Right lobe of liver (tissue), 4 donors: Measurements from ENCODE around the gene NFASC.

Experiments
- CTCF ChIP-seq, 4 donors: fragments of 200-600 bp in 3 of 4; fragments of 450-650 bp in 1 of 4; IDR thresholded peaks; one replicate each; pipeline versions ENCODE4 v1.5.1 to v1.8.0; 2016 to 2022; ENCODE audit warnings: antibody characterized with exemption in 4 of 4, mild to moderate bottlenecking in 2 of 4
- POLR2A ChIP-seq: fragments of 450-650 bp; IDR thresholded peaks from one replicate; pipeline ENCODE4 v1.6.1; 2017; ENCODE audit warnings: antibody characterized with exemption, mild to moderate bottlenecking
- donor health status: DM: no; HTN: no; CAD: no.
- donor health status: DM: no; HTN: no; CAD: no.
- donor health status: DM: no; HTN: yes; CAD: no.

- TF ChIP-seq CTCF (IDR thresholded peaks at IDR 0.05) (no peak), POLR2A (no peak)
These were observed 52.5 kb downstream of the NFASC start for GRCh38 chr1:204923201-204923600.
